OCI-M2 (cell line): ENCODE results near the gene MAP2K3.
"Not testable (repeated sequence)": the region's sequence is repeated elsewhere in the genome, so short reads cannot be mapped to it uniquely, and the experiment has no call there.

Source experiments
- DNase-seq: peaks from one replicate; lab custom pipeline; 2025; ENCODE audit not compliant: unreplicated experiment; lab: John Stamatoyannopoulos, UW

Gene MAP2K3

GRCh38 chr17:21296097-21297025 lies 11.8 kb downstream of the MAP2K3 start:
- no peak for DNase-seq

- no peak for DNase-seq
Observed at GRCh38 chr17:21297026-21297520, 12.6 kb downstream of the MAP2K3 start.

GRCh38 chr17:21297597-21297996 lies 13.1 kb downstream of the MAP2K3 start:
- DNase-seq = no peak

DNA sequence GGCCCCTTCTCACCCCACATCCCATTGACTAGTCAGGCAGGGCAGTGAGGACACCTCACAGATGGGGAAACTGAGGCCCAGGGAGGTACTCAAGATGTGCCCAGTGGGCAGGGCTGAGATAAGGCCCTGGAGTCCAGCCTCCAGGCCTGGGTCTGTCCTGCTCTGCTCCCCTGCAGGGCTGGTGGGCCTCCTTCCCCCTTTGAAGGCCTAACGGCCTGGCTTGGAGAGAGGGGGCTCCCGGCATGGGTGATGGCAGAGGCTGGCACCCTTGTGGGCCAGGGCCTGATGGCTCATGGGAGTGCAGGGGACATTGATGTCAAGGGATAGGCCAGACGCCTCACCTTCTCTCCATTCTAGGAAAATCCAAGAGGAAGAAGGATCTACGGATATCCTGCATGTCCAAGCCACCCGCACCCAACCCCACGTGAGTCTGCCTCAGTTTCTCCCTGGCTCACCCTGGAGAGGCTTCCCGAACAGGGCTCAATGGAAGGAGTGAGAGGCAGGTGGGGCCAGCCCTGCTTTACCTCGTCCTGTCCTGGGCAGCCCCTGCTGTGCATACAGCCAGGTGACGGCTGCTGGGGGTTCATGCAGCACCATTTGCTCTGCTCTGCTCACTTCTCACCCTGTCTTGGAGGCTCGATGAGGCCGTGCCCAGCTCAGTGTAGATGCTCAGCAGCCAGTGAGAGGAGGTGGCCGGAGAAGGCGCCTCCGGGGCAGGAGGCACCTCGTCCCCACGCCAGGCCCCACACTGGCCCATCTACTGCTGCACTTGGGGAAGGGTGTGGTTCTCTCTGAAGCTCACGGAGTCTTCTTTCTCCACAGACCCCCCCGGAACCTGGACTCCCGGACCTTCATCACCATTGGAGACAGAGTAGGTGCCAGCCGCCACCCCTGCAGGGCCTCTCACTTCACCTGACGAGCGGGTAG lies 13.8 kb downstream of the MAP2K3 start:
- DNase-seq = no peak

GRCh38 chr17:21298983-21299519 lies 14.5 kb downstream of the MAP2K3 start:
- no peak for DNase-seq

DNA sequence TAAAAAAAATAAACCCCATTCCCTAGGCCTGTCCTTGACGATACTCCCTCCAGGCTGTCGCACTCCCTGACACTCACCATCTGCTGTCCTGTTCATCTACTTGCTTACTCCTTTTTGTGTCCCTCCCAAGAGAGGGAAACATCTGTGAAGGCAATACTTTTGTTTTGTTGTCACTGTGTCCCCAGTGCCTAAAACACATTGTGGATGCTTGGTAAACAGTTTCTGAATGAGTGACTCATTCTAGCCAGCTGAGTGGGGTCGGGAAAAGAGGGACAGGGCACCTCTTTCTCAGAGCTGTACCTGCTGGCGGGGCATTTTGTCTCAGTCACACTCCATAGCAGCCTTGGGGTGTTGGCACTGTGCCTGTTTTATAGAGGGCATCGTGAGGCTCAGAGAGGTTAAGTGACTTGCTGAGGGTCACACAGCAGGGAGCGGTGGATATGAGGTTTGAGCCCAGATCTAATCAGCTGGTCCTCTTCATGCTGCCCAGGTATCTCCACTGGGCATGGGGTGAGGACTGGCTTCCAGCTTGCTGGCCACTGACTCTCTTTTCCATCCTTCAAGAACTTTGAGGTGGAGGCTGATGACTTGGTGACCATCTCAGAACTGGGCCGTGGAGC lies 15.6 kb downstream of the MAP2K3 start:
- DNase-seq = no peak

DNA sequence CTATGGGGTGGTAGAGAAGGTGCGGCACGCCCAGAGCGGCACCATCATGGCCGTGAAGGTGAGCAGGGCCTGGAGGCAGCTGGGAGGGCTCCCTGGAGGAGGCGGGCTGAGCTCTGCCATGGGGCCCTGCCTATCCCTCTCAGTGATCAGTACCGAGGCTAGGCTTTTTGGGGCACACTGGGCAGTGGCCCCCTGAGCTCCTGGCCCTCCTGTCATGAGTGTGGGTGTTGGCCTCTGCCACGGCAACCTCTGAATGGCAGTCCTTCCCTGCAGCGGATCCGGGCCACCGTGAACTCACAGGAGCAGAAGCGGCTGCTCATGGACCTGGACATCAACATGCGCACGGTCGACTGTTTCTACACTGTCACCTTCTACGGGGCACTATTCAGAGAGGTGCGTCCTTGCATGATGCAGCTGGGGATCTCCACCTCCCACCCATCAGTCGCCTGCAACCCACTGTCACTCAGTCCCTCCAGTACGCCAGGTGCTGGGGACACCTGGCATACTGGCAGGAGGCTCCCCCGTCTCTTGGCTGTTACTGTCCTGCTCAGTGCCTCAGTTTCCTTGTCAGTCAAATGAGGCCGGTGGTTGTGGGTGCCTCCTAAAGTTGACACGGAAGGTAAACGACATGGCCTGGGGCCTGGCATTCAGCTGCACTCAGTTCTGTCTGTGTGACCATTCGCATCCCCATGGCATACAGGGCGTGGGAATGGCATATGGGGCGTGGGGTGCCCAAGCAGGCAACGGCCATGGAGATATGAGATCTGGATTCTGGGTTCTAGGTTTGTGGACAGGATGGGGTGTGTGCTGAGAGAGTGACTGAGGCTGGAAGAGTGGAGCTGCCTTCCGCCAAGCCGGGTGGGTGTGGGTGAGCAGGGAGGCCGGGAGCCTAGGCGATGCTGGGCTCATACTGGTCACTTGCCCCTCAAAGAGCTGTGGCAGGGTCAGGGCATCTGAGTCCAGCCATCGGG lies 16.4 kb downstream of the MAP2K3 start:
- DNase-seq = no peak

DNA sequence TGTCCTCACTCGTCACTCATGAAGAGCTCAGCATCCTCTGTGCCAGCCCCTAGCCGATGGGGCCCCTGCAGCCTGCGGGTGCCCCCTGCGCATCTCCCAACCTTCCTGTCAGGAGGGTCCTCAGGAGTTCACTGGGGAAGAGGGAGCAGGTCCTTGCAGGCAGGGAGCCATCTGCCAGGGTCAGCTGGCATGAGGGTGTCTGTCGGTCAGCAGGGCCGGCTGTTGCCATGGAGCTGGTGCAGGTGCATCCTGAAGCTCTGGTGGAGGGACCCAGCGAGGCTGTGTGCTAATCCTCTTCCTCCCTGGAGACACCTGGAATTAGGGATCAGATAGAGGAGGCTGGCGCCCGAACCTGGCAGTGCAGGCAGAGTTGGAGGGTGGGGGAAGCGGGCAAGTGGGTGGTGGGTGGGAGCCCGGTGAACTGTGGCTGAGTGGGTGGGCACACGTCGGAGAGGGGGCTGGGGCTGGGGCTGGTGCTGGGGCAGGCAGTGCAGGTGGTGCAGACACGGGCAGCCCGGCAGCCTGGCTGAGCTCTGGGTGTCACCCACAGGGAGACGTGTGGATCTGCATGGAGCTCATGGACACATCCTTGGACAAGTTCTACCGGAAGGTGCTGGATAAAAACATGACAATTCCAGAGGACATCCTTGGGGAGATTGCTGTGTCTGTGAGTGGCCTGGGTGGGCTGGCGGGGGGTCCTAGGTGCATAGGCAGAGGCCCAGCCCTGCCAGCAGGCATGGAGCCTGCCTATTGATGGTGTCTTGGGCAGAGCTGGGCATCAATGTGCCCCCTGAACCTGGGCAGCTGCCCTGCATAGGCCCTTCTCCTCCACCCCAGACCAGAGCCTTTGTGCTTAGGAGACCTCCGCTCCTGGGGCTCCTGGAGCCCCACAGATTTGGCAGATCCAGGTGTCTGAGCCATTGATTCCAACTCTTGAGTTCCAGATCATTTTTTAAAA lies 17.4 kb downstream of the MAP2K3 start:
- no peak for DNase-seq

DNA sequence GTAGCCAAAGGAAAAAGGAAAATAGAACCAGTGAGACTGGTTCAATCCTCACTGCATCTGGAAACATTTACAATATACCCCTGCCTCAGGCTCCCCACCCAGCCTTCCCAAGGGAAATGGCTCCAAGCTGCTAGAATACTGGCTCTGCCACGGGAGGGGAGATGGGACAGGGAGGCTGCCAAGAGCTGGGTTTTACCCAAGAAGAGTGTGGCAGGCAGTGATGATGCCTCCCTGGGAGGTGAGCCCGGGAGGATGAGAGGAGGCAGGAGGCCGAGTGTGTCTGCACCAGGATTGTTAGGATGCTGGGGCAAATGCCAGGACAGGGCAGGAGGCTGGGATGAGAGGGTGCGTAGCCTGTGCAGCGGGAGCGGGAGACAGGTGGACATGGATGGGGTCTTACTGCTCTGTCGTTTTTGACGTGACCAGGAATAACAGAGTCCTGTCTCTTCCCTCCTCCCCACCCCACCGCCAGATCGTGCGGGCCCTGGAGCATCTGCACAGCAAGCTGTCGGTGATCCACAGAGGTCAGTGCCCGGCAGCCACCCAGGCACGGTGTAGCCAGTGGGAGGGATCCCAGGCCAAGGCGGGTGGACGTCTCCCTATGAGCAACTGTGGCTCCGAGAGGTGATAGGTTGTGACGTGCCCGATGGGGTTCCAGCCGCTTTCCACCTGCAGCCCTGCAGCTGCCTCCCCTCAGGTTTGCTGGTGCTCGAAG lies 18.4 kb downstream of the MAP2K3 start:
- no peak for DNase-seq

DNA sequence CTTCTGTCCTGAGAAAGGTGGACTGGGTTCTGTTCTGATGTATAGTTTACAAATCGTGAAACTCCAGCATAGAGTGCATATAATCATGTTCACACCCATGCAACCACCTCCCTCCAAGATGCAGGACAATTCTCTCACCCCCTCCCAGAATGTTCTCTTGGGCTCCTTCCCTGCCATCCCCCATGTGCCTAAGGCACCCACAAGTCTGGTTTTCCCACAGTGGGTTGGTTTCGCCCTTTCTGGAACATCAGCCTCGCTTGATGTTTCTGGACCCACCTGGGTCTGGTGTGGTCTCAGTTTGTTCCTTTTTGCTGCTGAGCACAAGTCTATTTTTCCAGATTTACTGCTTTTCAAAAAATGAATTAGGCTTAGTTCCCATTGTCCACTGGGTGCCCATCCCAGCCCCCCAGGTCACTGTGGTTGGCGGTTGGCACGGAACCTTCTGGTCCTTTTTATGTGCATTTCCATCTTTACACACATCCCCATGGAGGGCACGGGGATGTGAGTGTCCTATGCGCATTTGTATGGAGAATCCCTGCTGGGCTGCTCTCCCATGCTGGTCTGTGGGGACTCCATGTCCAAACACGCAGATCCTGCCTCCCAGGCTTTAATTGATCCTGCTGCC lies 19.0 kb downstream of the MAP2K3 start:
- DNase-seq = no peak

- no peak for DNase-seq
Observed at GRCh38 chr17:21304091-21304490, 19.6 kb downstream of the MAP2K3 start.

GRCh38 chr17:21304551-21305151 lies 20.1 kb downstream of the MAP2K3 start:
- not testable (repeated sequence) for DNase-seq

GRCh38 chr17:21305431-21306180 lies 21.1 kb downstream of the MAP2K3 start:
- not testable (repeated sequence) for DNase-seq

DNA sequence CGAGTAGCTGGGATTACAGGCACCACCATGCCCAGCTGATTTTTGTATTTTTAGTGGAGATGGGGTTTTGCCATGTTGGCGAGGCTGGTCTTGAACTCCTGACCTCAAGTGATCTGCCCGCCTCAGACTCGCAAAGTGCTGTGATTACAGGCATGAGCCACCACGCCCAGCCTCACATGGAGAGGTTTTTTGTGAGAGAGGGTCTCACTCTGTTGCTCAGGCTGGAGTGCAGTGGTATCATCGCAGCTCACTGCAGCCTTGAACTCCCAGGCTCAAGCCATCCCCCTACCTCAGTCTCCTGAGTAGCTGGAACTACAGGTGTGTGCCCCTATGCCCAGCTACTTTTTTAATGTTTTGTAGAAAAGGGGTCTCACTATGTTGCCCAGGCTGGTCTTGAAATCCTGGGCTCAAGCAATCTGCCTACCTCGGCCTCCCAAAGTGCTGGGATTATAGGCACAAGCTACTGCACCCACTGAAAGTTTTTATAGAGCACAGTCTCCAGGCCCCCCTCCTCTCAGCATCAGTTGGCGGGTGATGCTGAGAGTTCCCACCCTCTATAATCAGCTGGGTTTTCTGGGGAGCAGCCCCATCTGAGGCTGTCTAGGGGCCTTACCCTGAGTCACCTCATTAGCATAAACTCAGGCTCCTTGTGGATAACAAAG lies 22.2 kb downstream of the MAP2K3 start:
- DNase-seq = not testable (repeated sequence)

GRCh38 chr17:21307273-21307625 lies 22.7 kb downstream of the MAP2K3 start:
- DNase-seq = not testable (repeated sequence)

DNA sequence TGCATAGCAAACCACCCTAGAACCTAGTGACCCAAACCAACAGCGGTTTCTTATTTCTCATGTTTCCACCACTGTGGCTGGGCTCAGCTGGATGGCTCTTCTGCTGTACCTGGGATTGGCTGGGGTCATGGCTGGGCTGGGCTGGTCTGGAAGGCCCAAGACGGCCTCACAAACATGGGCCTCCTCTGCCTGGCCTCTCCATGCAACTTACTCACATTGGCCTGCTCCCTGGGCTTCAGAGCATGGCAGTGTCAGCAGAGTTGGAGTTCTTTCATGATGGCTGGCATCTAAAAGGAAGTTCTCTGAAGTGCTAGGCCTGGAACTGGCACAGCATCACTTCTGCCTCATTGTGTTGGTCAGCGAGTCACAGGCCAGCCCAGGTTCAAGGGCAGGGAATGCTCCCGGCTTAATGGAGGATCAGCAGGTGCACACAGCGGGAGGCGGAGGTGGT lies 24.4 kb downstream of the MAP2K3 start:
- not testable (repeated sequence) for DNase-seq
